ENCODE results near the gene MAP3K19.

Gene MAP3K19

DNA sequence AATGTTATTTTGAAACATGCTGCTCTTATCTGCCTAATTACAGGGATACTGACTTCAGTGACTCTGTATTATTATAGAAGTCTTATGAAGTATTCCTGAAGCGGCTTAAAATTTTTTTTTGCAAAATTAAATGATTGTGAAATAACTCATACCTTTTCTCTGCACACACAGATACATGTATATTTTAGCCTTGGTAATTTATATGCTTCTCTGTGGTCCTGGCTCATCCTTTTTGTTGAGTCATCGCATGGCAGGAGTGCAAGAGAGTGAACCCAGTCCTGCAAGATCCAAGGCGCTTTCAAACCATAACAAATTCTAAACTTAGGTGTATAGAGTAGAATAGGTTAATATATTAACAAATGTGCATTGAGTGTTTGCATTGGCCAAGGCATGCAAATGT is 120.1 kb downstream of the MAP3K19 start:
- no peak for DNase-seq (ENCODE audit: low read depth)

DNA sequence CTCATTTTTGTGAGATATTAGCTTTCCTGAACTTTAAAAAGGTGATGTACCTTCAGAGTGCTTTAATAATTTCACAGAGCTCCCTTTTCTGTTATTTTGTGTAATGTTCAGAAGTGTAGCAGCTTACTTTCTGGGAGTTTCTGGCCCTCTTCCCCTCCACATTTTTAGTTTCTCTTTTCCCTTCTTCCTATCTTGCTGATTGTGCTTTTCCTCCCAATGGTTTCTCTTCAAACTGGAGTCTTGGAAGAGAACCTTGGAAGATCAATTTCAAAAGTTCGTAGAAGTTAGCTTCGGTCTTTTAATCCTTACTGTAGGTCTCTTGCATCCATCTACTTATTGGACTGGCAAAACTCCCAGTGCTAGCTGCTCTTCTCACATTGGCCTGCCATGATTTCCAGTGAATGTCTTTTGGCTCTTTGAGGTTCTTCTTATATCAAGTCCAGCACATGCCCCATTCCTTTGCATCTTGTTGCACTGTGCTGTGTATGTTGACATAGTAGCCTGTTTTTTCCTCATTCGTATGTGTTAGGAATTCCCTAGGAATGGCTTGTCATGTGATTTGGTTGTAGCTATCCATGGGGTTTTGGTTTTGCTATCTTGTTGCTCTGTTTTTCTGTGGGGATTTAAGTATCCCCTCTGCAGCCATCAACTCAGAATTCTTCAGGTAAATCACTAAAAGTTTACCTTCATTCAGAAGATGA is 120.9 kb downstream of the MAP3K19 start:
- no peak for DNase-seq (ENCODE audit: low read depth)

DNA sequence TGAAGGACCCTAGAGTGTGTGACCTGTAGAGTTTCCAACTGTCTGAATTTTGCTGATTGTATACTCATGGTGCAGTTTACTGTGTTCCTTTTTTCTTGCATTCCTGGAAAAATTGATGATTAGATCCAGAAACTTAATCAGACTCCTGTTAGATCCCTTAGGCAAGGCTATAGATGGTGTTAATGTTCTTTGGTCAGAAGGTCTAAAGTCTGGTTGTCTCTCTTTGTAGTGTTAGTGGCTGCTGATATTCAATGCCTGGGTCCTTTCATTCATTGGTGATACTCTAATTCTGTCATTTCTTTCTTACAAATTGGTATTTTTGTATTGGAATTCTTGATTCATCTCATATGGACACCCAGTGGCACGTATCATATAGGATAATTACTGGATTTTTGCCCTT is 122.3 kb downstream of the MAP3K19 start:
- DNase-seq (ENCODE audit: low read depth) = no peak

DNA sequence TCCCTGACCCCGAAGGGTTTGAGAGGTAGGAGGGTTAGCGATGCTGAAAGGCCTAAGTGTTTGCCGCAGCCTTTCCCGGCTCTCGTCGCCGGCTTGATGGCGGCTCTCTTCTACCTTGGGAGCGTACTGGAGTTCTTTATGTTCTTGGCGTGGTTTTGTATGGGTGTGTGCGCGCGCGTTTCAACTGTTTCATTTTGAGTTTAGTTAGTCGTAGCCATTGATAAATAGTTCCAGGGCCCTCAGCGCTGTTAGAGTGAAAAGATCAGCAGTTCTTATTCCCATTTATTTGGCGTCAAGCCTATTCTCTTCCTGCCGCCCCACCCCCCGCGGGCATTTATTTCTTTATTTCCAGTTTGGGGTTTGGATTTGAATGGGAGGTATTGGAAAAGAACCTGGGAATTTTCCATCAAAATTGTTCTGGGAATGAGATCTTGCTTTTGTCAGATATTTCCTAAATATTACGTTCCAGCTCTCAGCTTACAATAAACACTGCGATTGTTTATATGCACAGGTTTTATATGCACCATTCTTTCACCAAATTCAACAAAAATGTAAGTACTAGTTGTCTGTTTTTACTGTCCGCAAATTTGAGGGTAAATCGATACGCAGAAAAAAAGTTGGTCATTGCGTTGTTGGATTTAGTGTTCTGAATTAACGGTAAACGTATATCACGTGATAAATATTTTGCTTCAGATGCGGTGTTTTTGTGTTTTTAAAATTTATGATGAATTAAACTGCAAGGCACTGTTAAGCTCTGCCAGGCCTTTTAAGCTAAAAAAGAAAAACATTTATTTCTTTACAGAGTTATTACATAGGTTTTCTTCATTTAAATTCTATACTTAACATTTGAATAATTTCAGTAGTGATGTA is 127.7 kb downstream of the MAP3K19 start:
- peak; percentile 51 for DNase-seq (ENCODE audit: low read depth)

DNA sequence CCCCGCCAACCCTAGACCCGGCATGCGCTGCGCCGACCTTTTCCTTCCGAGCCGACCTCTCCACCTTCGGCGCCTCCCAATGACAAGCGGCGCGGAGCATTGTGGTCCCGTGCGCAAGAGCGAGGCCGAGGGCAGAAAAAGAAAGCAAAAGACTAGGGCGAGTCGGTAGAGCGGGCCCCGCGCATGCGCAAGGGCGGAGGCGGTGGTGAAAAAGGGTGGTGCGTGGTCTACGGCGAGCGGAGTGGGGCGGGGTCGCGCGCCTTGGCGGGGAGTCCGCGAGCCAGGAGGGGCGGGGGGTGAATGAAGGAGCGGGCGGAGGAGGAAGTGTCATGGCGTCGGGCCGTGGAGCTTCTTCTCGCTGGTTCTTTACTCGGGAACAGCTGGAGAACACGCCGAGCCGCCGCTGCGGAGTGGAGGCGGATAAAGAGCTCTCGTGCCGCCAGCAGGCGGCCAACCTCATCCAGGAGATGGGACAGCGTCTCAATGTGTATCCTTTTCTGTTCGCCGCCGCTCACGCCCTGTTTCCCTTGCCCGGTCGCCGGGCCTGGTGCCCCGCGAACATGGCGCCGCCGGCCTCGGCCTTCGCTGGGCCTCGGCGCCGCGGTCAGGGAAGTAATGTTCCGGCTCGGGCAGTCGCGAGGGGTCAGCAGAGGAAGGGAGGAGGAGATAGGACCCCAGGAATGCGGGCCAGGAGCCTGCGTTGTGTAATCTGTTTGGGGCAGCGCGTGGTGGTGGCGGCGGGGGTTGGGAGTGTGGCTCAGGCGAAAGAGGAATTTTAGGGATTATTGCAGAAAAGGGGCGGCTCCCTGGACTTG is 128.5 kb downstream of the MAP3K19 start, which contains the start of gene CCNT2:
Gene CCNT2, plus strand, starts transcription at position 297 of the 815 bp plus-strand sequence. Its CDS starts 33 bp downstream, at position 330.
- DNase-seq (ENCODE audit: low read depth) = peak; percentile 100

DNA sequence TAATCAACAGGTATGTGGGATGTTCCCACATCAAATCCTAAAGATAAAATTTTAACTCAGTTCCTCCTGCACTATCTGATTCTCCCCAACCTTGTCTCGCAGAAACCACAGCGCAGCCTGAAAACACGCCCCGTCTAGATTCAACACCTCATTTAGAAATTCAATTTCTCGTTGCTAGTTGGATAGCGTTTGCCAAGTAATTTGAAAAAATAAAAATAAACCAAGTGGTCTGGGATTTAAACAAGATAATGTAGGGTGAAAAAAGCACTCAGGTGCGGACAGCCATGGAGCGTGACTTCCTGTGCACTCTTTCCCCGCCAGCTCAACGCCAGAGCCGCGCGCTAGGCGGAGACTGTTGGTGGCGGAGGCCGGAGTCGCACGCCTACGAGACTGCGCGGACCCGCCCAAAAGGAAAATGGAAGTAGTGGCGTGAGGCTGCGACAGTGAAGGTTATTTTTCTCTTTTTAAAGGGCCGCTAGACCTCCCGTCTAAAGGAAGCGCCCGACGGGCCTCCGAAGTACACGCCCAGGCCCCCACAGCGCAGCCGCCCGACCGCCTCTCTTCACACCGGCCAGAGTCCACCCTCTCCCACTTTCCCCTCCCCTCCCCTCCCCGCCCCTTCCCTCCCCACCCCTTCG is 129.2 kb downstream of the MAP3K19 start:
- DNase-seq (ENCODE audit: low read depth) = peak; percentile 85

- DNase-seq (ENCODE audit: low read depth) = no peak
Observed at GRCh38 chr2:134917360-134917865, 129.8 kb downstream of the MAP3K19 start.

Measured in activated T-cell treated with anti-CD3 and anti-CD28 coated beads for 48 hours (primary cell).